ENCODE measurements around the gene PXDC1.

The PXDC1 gene, protein sequence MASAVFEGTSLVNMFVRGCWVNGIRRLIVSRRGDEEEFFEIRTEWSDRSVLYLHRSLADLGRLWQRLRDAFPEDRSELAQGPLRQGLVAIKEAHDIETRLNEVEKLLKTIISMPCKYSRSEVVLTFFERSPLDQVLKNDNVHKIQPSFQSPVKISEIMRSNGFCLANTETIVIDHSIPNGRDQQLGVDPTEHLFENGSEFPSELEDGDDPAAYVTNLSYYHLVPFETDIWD

DNA sequence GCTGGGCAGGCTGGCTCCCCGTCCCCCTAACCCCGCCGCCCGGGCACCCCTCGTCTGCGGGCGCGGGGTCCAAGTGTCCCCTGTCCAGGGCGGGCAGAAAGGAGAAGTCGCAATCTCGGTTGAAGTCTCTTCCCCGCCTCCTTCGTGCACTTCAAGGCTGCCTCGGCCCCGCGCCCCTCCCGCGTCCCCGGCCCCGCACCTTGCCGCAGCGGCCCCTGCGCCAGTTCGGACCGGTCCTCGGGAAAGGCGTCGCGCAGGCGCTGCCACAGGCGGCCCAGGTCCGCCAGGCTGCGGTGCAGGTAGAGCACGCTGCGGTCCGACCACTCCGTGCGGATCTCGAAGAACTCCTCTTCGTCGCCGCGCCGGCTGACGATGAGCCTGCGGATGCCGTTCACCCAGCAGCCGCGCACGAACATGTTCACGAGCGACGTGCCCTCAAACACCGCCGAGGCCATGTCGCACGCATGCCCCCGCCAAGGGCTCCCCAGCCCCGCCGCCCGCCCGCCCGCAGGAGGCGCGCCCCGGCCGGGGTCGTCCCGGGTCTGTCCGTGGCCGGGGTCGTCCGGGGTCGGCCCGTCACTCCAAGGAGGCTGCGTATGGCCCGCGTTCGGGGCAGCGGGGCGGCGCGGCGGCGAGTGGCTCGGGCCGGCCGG lies at the start of gene PXDC1:
Gene PXDC1 (minus strand): TSS at position 637 of the 653 bp plus-strand sequence. CDS start 182 bp downstream, at position 455.
- DNase-seq (ENCODE audit: low read depth), result no peak

DNA sequence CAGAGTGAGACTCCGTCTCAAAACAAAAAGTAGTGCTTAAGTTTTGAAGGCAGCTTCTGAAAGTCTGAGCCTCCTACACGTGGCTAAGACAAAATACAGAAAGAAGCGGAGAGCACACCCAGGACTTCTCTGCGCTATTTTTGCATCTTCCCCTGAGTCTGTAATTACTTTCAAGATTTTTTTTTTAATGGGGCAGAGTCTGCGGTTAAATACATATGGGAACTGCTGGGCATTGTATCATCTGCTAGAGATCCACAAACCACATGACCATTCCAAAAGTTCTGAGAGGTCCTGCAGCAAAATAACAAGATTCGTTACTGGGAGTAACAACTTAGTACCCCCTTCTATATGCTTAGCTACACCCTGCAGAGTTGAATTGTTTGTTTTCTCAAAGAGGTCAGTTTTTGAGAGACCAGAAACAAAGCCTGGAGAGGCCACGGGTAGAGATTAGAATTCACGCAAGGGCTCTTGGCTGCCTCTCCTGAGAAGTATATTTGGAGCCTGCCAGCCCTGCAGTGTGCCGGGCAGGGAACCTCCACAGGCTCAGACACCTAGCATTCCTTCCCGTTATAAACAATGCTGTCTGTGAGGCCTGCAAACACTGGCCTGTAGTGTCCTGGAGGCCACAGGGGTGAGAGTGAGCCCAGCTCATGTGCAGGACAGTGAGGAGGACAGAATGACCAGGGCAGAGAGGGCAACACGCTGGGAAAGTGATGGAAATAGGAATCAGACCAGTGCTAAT lies 49.5 kb upstream of the PXDC1 start:
- no peak for DNase-seq (ENCODE audit: low read depth)

DNA sequence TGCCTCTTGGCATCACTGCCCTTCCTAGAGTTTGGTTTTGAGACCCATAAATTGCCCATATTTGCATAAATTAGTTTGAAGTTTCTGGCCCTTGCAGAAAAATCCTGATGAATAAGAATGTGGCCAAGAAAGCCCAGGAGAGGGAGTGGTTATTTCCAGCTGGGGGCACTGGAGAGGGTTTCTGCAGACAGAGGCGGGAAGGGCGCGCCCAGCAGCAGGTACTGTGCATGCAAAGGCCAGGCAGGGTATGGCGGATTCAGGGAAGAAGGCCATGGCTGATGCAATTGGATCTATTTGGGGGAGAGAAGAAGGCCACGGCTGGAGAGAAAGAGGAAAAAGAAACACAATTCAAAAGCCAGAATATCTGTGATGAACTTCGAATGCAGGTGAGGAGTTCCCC lies 48.2 kb upstream of the PXDC1 start:
- DNase-seq (ENCODE audit: low read depth), result no peak

DNA sequence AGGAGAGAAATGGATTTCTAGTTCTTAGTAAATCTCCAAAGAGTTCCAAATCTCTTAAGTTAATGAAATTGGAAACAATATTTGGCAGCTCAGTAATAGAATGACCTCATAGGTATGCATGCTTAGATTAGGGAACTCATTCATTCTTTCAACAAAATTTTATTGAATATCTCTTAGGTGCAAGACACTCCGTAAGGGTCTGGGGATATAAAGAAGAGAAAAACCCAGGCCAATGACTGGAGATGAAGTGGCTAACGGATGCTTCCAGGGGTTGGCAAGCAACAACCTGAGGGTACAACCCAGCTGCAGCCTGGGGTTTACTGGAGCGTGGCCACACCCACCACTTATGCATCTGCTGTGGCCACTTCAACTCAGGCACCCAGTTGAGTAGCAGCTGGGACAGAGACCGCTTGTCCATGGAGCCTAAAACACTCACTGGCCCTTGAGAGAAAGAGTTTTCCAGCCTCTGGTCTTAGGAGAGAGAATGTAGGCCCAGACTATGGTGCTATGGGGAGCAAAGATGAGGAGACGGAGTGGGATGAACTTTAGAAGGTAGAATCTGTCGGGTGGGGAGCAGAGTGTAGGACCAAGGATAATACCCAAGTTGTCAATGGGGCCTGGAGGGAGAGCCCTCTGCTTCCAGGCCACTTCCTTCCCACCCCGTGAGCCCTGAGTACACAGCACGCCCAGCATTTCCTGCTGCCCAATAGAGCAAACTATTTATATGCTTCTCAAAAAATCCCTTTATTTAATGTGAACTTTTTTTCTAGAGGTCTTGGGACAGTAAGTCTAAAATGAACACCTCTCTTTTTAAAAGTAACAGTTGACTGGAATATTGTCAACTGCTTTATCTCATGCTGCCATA lies 46.8 kb upstream of the PXDC1 start:
- DNase-seq (ENCODE audit: low read depth), result no peak

DNA sequence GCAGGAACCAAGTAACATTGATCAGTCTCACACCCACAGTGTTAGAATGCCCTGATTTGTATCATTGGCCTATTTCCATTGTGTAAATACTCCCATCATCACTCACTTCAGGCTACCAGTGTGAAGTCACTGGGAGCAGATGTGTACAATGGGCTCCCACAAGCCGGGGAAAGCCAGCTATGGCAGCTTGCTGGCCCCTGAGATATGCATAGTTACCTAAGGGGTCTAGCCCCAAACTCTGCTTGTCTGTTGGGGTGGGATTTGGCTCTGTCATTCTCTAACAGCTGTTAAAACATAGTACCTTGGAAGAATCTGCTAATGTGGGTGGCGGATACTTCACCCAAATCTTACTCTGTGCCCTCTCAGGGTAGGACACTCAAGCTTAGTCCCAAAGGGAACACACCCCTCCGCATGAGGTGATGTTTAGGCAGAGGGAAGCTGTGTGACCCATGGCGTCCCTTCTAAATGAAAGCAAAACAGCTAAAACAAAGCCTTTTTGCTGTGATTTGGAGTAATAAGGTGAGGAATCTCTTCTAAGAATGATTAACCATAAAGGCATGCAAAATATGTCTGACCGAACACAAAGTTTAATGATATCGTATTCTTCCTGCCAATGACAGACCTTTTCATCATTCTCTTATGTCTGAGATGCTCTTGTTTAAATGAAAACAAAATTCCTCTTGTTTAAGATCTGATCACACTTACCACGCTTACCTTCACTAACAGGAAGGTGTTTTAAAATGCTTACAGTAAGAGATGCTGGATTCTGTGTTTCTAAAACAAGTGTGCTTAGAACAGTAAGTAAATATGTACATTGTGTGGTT lies 45.9 kb upstream of the PXDC1 start:
- DNase-seq (ENCODE audit: low read depth), result no peak

DNA sequence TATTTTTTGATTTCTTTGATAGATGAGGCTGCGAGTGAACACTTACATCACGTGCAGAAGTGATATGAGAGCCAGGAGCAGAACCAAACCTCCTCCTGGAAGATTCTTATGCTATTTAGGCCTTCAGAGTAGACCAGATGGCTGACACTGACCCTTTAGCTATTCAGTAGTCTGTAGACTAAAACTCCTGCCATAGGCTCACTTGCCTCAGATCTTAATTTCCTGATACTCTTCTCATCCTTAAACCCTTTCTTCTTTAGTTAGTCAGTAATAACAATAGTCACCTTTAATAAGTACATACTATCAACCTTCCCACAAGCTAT lies 45.2 kb upstream of the PXDC1 start:
- no peak for DNase-seq (ENCODE audit: low read depth)

DNA sequence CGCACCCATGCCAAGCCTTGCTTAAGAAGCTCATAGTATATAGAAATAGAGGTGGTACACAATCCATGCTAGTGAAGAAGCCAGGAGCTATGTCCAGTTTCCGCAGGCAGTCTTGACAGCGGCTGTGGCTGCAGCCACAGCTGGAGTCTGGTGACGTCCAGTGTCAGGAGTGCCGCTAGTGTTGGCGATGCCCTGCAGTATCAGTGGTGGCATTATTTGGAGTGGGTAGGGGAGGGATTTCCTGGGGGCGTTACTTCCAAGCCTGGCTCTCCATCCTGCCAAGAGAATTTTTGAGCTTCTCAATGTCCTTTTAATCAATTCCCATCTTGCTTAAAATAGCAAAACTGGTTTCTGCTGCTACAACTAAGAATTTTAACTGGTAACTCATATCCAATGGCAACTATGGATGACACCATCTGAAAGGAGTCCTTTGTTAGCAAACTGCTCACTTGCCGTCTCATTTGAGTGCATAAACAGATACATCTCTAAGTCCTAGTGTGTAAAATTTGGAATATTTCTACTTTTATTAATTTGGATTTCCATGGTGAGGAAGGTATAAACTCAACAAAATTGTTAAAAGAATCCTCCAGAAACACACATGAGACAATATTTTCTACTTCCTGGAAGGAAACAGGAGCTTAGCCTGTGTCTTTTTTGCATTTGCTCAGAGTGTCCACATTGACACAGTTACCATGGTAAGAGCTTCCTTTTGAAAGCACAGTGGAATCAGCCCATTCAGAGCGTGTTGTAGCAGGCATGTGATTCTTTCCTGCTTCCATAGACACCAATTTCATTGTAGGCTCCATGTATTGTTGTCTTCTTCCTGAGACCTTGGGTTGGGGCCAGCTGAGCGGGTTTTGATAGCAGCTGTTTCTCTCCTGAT lies 44.6 kb upstream of the PXDC1 start:
- DNase-seq (ENCODE audit: low read depth), result no peak

DNA sequence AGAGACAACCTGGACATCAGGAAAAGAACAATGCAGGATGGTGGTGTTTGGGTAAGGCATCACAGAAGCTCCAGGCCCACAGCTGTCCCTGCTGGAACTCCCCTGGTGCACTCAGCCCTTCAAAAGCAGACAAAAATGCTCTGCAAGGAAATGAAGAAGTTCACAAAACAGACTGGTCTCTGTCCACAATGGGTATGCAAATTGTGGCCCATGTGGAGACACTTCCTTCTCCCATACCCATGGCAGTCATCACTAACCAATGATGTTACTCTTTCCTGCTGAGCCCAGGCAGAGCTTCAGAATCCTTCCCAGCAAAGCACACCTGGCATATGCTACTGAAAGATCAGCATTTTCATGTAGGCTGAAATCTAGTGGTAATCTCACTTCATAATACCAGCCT lies 42.6 kb upstream of the PXDC1 start:
- DNase-seq (ENCODE audit: low read depth), result no peak

DNA sequence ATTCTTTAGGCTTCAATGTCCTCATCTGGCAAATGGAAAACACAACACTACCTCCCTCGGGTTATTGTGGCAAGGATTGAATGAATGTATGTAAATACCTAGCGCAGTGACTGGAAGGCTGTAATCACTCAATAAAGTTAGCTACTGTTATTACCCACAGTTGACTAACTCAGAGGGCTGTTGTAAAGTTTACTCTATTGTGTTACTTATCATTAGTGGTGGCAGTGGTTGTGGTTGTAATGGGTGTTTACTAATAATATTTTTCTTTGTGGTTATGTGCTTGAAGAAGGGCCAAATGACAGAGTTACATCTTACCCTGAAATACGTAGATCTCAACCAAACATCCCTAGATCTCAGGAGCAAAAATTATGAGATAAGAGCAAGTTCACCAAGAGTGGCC lies 42.0 kb upstream of the PXDC1 start:
- no peak for DNase-seq (ENCODE audit: low read depth)

DNA sequence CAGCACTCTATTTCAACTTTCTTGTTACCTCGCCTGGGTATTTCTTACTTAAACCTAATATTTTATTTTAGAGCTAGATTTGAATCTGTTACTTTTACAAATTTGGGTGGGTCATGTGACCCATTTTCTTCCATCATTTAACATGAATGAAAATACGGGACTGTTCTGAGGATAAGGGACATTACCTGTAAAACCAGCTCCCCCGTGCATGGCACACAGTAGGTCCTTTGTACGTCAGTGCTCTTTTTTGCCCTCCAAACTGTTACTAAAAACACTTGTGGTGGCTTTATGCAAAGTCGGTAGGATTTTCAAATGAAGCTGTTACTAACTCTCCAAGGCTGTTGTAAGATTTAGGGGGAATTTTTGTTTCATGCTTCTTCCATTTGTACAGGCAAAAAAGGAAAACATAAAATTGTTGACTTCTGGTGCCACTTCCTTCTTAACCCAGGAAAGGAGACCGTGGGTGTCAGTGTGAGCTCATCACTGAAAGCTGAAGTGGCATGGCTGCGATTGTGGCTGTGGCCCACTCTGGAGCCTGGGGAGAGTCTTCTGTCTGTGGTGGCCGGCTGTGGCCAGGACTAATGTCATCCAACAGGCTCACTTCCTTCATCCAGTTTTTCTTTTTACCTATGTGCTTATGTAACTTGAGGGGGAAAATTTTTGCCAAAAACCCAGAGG lies 40.2 kb upstream of the PXDC1 start:
- DNase-seq (ENCODE audit: low read depth), result no peak

DNA sequence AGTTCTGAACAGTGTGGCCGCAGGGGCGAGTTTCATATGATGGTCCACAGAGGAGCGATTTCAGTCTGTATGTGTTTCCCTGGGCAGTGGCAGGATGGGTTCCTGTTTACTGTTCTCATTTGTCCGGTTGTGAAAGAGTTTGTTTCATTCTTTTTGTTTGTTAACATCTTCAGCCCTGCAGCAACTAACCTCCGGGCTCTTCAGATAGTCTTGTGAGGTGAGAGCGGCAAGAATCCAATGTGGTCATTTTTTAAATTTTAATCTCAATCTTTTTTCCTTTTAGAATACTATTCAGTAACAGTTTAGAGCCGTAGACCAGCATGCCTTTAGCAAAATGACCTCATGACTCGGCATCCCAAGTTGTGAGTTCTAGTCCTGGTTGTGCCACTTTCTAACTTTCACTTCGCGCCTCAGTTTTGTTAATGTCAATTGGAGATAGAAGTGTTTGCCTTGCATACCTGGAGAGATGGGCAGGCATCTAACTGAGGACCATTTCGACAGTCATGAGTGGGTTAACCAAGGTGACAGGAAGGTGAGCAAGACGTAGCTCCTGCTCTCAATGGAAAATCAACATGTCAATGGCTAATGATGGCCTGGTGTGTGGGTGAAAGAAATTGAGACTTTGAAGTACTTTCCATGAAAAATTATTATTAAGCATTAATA lies 38.5 kb upstream of the PXDC1 start:
- no peak for DNase-seq (ENCODE audit: low read depth)

DNA sequence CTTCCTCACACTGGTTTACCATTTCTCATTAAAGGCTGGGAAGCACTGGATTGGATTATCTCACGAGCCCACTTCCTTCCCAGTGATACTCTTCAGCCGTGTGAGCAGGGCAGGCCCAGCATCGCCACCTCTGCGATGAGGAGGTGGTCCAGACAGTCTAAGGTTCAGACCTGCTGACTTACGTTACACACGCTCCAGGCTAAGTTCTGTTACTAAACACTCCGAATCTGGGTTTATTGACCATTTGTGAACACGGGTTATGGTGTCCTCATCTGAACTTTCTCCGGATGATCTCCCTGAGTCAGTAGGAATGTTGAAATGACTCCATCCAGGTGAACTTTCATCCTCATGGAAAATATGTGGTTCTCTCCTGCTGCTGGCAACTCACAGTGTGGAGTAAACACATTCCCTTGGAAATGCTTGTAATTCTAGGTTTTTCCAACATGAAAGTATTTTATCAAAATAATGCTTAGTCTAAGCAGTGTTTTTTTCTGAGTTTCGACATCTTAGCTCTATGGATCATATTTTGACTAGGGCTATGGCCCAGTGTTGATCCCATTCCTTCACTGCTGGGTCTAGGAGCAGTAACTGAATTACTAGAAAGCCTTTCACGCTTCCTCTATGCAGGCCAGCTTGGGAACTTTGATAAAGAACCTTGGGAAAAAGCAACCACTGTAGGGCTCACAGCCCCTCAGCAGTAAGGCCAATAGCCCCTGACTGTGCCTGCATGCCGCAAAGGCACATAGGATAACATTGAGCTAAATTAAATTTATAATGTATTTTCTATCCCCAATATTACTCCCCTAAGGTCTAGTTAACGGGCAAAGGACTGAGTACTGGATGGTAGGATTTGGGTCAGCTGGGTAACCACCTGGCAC lies 37.7 kb upstream of the PXDC1 start:
- DNase-seq (ENCODE audit: low read depth), result no peak

DNA sequence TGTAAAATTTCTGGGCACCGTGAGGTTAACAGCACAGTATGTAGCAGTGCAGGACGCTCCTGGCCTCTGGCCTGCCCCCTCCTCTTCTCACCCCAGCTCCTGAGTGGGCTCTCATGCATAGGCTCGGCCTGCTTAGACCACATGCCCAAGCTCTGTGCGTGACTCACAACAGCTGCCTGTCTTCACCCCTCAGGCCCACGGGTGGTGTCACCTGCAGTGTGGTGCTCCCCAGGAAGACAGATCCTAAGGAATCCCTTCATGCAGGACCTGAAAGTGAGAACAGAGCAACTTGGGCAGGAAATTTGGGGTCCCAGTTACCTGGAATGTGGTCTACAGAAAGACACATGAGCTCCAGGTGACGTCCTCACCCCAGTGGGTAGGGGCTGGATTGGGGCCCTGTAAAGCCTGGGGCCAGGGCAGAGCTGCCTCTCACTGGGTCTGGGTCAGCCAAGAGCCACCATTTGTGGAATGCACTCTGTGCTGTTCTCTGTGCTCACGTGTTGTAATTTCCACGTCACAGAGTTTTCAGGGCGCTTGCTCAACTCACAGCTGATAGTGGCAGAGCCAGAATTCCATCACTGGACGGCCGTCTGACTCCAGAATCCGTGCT lies 37.0 kb upstream of the PXDC1 start:
- no peak for DNase-seq (ENCODE audit: low read depth)

DNA sequence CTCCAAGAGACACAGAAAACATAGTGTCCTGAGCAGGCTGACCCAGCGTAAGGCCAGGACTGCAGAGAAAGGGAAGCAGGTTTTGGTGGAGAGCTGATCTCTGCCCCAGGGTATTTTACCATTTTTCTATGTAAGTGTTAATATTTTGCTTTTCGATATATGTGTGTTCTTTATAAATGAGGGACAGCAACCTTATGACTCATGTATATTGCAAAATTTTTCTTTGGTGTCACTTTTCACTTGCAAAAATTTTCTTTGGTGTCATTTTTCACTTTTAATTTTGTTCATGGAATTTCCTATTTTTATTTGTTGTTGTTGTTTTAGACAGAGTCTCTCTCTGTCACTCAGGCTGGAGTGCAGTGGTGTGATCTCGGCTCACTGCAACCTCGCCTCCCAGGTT lies 34.6 kb upstream of the PXDC1 start:
- DNase-seq (ENCODE audit: low read depth), result no peak

DNA sequence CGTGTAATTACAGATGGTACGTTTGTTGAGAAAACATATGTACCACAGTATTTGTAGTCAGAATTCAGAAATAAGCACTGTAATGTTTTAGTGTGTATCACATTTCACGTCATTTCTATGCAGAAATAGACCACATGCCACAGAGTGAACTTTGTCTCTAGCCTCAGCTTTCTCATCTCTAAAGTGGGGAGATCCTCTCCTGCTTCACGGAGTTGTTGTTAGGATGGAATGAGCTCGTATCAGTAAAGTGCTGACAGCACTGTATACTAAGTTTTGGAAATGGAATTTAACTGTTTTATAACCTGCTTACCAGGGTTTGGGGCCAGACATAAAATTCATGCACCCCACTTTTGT lies 34.2 kb upstream of the PXDC1 start:
- no peak for DNase-seq (ENCODE audit: low read depth)

DNA sequence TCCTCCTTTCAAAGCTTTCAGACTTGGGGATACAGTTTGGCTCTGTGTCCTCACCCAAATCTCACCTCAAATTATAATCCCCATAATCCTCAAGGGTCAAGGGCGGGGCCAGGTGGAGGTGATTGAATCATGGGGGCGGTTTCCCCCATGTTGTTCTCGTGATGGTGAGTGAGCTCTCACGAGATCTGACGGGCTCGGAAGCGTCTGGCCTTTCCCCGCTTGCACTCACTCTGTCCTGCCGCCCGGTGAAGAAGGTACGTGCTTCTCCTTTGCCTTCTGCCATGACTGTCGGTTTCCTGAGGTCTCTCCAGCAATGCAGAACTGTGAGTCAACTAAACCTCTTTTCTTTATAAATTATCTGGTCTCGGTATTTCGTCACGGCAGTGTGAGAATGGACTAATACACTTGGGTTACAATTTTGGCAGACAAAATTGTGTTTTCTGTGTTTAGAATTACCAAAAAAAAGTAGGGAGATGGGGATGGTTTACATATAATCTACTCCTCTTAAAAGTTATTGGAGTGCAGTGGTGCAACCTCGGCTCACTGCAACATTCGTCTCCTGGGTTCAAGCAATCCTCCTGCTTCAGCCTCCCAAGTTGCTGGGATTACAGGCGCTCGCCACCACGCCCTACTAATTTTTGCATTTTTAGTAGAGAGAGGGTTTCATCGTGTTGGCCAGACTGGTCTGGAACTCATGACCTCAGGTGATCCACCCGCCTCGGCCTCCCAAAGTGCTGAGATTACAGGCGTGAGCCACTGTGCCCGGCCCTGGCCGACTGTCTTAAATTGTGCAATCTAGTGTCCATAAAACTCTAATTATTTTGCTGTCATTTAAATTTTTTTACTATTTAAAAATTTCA lies 33.6 kb upstream of the PXDC1 start:
- DNase-seq (ENCODE audit: low read depth), result no peak

DNA sequence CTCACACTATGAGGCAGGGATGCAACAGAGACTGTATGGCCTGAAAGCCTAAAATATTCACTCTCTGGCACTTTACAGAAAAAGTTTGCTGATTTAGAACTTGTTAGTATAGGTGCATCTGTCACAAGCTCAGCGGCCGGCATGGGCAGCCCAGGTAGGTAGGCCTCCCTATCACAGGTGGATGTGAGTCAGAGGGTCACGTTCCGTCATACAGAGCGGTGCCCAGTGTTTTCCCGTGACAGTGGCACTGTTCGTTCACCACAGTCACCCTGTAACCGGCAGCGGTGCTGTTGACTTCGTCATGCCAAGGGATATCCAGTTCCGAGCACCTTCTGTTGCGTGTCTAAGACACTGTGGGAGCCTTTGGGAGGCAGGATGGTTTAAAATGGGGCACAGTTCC lies 32.9 kb upstream of the PXDC1 start:
- DNase-seq (ENCODE audit: low read depth), result no peak

Measured in stimulated activated CD8-positive, alpha-beta memory T cell treated with anti-CD3 and anti-CD28 coated beads, Interleukin-15, amount 100 ng/mL, for 24 hours (primary cell).